Mesendoderm (in vitro differentiated cells): Measurements from ENCODE around the gene PDZD2.

ENCODE experiments used
- DNase-seq: peaks from one replicate; pipeline ENCODE4 v3.0.0; 2013
- H2AK5ac ChIP-seq: 2 replicates; pipeline ENCODE4 v1.6.1; 2013; ENCODE audit warnings: low read length, inconsistent platforms
- H2BK120ac ChIP-seq: 2 replicates; pipeline ENCODE4 v1.6.1; 2013; ENCODE audit warnings: low read depth, mild to moderate bottlenecking, low read length, moderate library complexity, mixed read lengths
- H2BK15ac ChIP-seq: replicated peaks from 2 replicates; pipeline ENCODE4 v1.6.1; 2013; ENCODE audit warnings: low read depth, mild to moderate bottlenecking, moderate library complexity
- H2BK5ac ChIP-seq: 2 replicates; pipeline ENCODE4 v1.6.1; 2013; ENCODE audit warnings: low read length, inconsistent platforms
- H3K18ac ChIP-seq: 2 replicates; pipeline ENCODE4 v1.6.1; 2013; ENCODE audit warnings: mild to moderate bottlenecking, low read length, mixed read lengths
- H3K23ac ChIP-seq: one replicate; pipeline ENCODE4 v1.6.1; 2013; ENCODE audit warnings: low read length
- H3K27ac ChIP-seq: 2 replicates; pipeline ENCODE4 v1.5.1; 2013; ENCODE audit warnings: low read depth, mild to moderate bottlenecking, inconsistent platforms, low read length, moderate library complexity
- H3K27me3 ChIP-seq: 2 replicates; pipeline ENCODE4 v1.6.1; 2013; ENCODE audit warnings: low read length, control low read depth, mild to moderate bottlenecking, inconsistent platforms; ENCODE audit not compliant: insufficient read depth, poor library complexity
- H3K36me3 ChIP-seq: 2 replicates; pipeline ENCODE4 v1.6.1; 2013; ENCODE audit warnings: low read length, inconsistent platforms; ENCODE audit not compliant: control insufficient read depth, insufficient read depth
- H3K4ac ChIP-seq: one replicate; pipeline ENCODE4 v1.6.1; 2013; ENCODE audit warnings: low read depth, mild to moderate bottlenecking, low read length, moderate library complexity
- H3K4me1 ChIP-seq: 2 replicates; pipeline ENCODE4 v1.6.1; 2013; ENCODE audit warnings: low read depth, low read length, inconsistent platforms; ENCODE audit not compliant: control insufficient read depth
- H3K4me2 ChIP-seq: 2 replicates; pipeline ENCODE4 v1.6.1; 2013; ENCODE audit warnings: low read length
- H3K4me3 ChIP-seq: 2 replicates; pipeline ENCODE4 v1.5.1; 2013; ENCODE audit warnings: mild to moderate bottlenecking, low read length
- H3K56ac ChIP-seq: one replicate; pipeline ENCODE4 v1.6.1; 2013; ENCODE audit warnings: low read length
- H3K79me1 ChIP-seq: 2 replicates; pipeline ENCODE4 v1.6.1; 2013; ENCODE audit warnings: low read length, inconsistent platforms
- H3K79me2 ChIP-seq: 2 replicates; pipeline ENCODE4 v1.6.1; 2013; ENCODE audit warnings: mild to moderate bottlenecking, low read length; ENCODE audit not compliant: control insufficient read depth, insufficient read depth
- H3K9ac ChIP-seq: 2 replicates; pipeline ENCODE4 v1.6.1; 2013; ENCODE audit warnings: low read length, inconsistent platforms
- H4K5ac ChIP-seq: one replicate; pipeline ENCODE4 v1.6.1; 2013; ENCODE audit warnings: low read length
- H4K8ac ChIP-seq: one replicate; pipeline ENCODE4 v1.6.1; 2013; ENCODE audit warnings: low read depth, mild to moderate bottlenecking, control low read depth, low read length, moderate library complexity
- WGBS: extraction: QIAGEN DNeasy Blood & Tissue Kit; methylation state at CpG from one replicate; pipeline ENCODE4 v1.1.7; 2013; ENCODE audit warnings: low lambda C conversion rate, missing lambda C conversion rate; ENCODE audit not compliant: insufficient coverage; ENCODE audit errors: extremely low coverage; 5-methylcytosine and 5-hydroxymethylcytosine counted together

The PDZD2 gene

DNA sequence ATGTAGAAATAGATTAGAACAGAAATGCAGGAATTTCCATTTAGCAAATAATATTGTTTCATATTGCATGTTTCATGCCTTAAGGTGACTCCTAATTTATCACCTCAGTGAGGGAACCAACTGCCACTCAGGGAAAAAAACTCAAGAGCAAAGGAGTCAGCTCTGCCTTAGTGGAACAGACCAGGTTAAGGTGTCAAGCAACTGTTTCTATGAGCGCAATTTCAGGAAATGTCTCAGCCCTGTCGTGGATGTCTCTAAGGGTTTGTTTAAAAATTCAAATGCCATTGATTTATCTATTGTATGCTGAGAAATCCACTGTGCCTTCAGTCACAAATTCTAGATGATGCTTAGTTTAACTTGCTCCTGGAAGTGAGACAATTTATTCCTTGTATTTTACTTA is 34.7 kb upstream of the PDZD2 start:
- no peak overlapping the region for H4K8ac ChIP-seq
- no peak overlapping the region for H2BK120ac ChIP-seq
- H2AK5ac ChIP-seq: no peak overlapping the region
- no peak overlapping the region for H3K27ac ChIP-seq
- H3K56ac ChIP-seq: no peak overlapping the region
- H3K27me3 ChIP-seq: no peaks in the 10 kb centered on the region
- no peak overlapping the region for H3K4ac ChIP-seq
- H3K79me2 ChIP-seq: no peaks in the 10 kb centered on the region
- H3K4me2 ChIP-seq: no peak overlapping the region
- no peak overlapping the region for H3K23ac ChIP-seq
- no peaks in the 10 kb centered on the region for H3K79me1 ChIP-seq
- H3K18ac ChIP-seq: no peak overlapping the region
- no CpG with 5 or more reads among the region's 2 CpGs for WGBS
- no peak overlapping the region for H2BK5ac ChIP-seq
- H3K4me3 ChIP-seq: no peak overlapping the region
- no peak overlapping the region for H3K9ac ChIP-seq
- DNase-seq: no peak
- H2BK15ac ChIP-seq: no peak overlapping the region
- H3K4me1 ChIP-seq: no peaks in the 10 kb centered on the region
- H4K5ac ChIP-seq: no peak overlapping the region
- no peaks in the 10 kb centered on the region for H3K36me3 ChIP-seq

DNA sequence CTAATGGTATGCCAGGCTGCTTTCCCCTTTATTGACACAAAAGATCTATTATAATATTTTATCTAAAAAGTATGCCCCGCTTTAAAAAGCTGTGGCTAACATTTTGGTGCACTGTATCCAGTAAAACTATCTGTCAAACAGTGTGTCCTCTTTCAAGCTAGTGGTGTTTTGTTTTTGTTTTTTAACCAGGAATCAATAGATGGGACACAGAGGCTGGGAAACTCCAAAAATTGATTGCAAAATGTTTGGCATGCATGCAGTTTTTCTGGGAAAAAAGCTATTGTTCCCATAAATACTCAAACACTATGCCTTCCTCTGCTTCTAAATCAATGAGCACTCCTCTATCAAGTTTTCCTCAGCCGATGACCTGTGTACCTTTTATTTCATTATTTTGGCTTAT is 34.3 kb upstream of the PDZD2 start:
- Histone ChIP-seq H2AK5ac (no peak overlapping the region), H2BK15ac (no peak overlapping the region), H3K18ac (no peak overlapping the region), H3K36me3 (no peaks in the 10 kb centered on the region), H2BK5ac (no peak overlapping the region), H3K4me2 (no peak overlapping the region), H3K4me1 (no peaks in the 10 kb centered on the region), H3K27ac (no peak overlapping the region), H3K4ac (no peak overlapping the region), H2BK120ac (no peak overlapping the region), H3K79me2 (no peaks in the 10 kb centered on the region), H4K5ac (no peak overlapping the region), H3K27me3 (no peaks in the 10 kb centered on the region), H3K23ac (no peak overlapping the region), H3K4me3 (no peak overlapping the region), H3K56ac (no peak overlapping the region), H4K8ac (no peak overlapping the region), H3K9ac (no peak overlapping the region), H3K79me1 (no peaks in the 10 kb centered on the region)
- no peak for DNase-seq
- no CpG with 5 or more reads among the region's 2 CpGs for WGBS

DNA sequence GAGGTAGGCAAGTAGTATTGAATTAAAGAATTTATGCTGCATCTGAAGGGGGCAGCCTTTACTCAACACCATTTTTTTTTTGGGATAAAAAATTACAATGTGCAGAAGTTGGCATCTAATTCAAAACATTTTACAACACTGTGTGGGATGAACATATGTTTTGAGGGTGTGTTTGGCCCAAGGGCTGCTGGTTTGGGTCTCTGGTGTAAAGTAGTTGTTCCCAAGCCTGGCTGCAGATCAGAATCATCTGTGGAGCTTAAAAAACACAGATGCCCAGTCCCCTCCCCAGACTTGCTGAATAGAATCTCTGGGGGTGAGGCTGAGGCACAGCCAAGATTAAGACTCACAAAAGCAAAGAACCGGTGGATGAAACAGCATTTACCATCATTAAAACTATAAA is 33.0 kb upstream of the PDZD2 start:
- no peak overlapping the region for H2AK5ac ChIP-seq
- no peak overlapping the region for H3K4me3 ChIP-seq
- H3K4me2 ChIP-seq: no peak overlapping the region
- no peak overlapping the region for H3K9ac ChIP-seq
- H3K4me1 ChIP-seq: no peaks in the 10 kb centered on the region
- no peak overlapping the region for H2BK5ac ChIP-seq
- no CpG with 5 or more reads among the region's 1 CpG for WGBS
- H3K4ac ChIP-seq: no peak overlapping the region
- no peak overlapping the region for H3K23ac ChIP-seq
- DNase-seq: no peak
- H3K36me3 ChIP-seq: no peaks in the 10 kb centered on the region
- H2BK120ac ChIP-seq: no peak overlapping the region
- H3K79me2 ChIP-seq: no peaks in the 10 kb centered on the region
- no peak overlapping the region for H4K8ac ChIP-seq
- H3K79me1 ChIP-seq: no peaks in the 10 kb centered on the region
- no peak overlapping the region for H2BK15ac ChIP-seq
- no peak overlapping the region for H3K27ac ChIP-seq
- H3K56ac ChIP-seq: no peak overlapping the region
- no peaks in the 10 kb centered on the region for H3K27me3 ChIP-seq
- H3K18ac ChIP-seq: no peak overlapping the region
- H4K5ac ChIP-seq: no peak overlapping the region

DNA sequence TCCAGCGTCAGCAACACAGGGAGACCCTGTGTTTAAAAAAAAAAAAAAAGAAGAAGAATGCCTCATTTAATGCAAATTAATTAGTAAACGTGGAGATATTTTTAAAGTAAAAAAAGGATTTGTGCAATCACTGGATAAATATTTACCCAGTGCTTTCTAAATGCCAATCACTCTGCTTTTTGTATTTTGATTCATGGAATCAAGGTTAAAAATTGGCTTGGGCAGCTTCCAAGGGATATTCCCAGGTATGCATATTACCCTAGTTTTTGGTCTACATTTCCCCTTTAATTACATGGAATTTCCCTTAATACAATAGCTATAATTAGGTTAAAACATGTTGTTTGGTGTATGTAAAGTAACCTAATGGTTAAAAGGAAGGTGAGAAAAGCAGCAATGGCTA is 31.4 kb upstream of the PDZD2 start:
- Histone ChIP-seq H3K4me2 (no peak overlapping the region), H3K56ac (no peak overlapping the region), H3K27ac (no peak overlapping the region), H3K9ac (no peak overlapping the region), H2AK5ac (no peak overlapping the region), H3K79me1 (no peaks in the 10 kb centered on the region), H3K79me2 (no peaks in the 10 kb centered on the region), H2BK5ac (no peak overlapping the region), H3K36me3 (no peaks in the 10 kb centered on the region), H2BK120ac (no peak overlapping the region), H3K4me1 (no peaks in the 10 kb centered on the region), H3K4me3 (no peak overlapping the region), H3K4ac (no peak overlapping the region), H3K23ac (no peak overlapping the region), H2BK15ac (no peak overlapping the region), H4K8ac (no peak overlapping the region), H4K5ac (no peak overlapping the region), H3K18ac (no peak overlapping the region), H3K27me3 (no peaks in the 10 kb centered on the region)
- DNase-seq: no peak
- whole genome bisulfite sequencing: no CpG with 5 or more reads among the region's 2 CpGs

DNA sequence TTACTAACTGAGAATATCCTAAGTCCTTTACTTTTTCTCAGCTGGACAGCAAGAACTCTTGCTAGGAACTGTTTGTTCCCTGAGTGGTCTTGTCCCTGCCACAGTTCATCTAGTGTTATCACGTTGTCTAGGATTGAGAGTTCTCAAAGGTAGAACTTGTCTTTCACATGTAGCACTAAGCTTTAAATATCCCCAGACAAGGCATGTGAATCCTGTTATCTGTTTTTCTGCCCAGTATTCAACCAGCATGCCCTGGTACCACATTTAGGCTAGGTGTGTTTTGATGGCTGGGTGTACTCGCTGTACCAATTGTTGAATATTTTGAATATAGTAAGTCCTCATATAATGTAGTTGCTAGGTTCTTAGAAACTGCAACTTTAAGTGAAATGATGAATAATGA is 27.9 kb upstream of the PDZD2 start:
- H3K36me3 ChIP-seq: no peaks in the 10 kb centered on the region
- no peak overlapping the region for H3K23ac ChIP-seq
- H2AK5ac ChIP-seq: no peak overlapping the region
- no peak overlapping the region for H3K56ac ChIP-seq
- H2BK5ac ChIP-seq: no peak overlapping the region
- H4K8ac ChIP-seq: no peak overlapping the region
- no peak overlapping the region for H3K4me2 ChIP-seq
- no peaks in the 10 kb centered on the region for H3K79me1 ChIP-seq
- no peak overlapping the region for H3K27ac ChIP-seq
- H2BK120ac ChIP-seq: no peak overlapping the region
- H3K79me2 ChIP-seq: no peaks in the 10 kb centered on the region
- no peak overlapping the region for H3K4me3 ChIP-seq
- H2BK15ac ChIP-seq: no peak overlapping the region
- no peak overlapping the region for H4K5ac ChIP-seq
- H3K4ac ChIP-seq: no peak overlapping the region
- H3K9ac ChIP-seq: no peak overlapping the region
- H3K18ac ChIP-seq: no peak overlapping the region
- no peaks in the 10 kb centered on the region for H3K4me1 ChIP-seq
- no peak for DNase-seq
- no CpG with 5 or more reads among the region's 2 CpGs for WGBS
- H3K27me3 ChIP-seq: no peaks in the 10 kb centered on the region

DNA sequence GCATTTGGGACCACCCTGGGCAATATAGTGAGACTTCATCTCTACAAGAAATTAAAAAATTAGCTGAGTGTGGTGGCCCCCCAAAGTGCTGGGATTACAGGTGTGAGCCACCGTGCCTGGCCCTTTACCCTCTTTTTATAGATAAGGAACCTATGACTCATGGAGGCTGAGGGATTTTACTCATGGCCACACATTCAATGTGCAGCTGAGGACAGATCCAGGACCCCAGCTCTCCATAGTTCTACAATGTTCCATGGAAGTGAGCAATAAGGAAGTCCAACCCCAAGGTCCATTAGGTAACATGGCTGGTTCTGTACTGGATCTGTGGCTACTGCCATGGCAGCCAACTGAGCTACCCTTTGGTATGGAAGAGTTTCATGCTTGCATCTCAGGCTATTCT is 25.3 kb upstream of the PDZD2 start:
- no peak overlapping the region for H3K23ac ChIP-seq
- H3K36me3 ChIP-seq: no peaks in the 10 kb centered on the region
- H3K79me1 ChIP-seq: no peaks in the 10 kb centered on the region
- no peak overlapping the region for H2AK5ac ChIP-seq
- no peak overlapping the region for H3K4me3 ChIP-seq
- no peak overlapping the region for H2BK5ac ChIP-seq
- no peak overlapping the region for H3K4ac ChIP-seq
- H3K9ac ChIP-seq: no peak overlapping the region
- no peak overlapping the region for H2BK120ac ChIP-seq
- H2BK15ac ChIP-seq: no peak overlapping the region
- no peak overlapping the region for H3K56ac ChIP-seq
- DNase-seq: no peak
- no CpG with 5 or more reads among the region's 1 CpG for WGBS
- H3K27me3 ChIP-seq: no peaks in the 10 kb centered on the region
- no peak overlapping the region for H3K27ac ChIP-seq
- no peak overlapping the region for H3K4me2 ChIP-seq
- H3K79me2 ChIP-seq: no peaks in the 10 kb centered on the region
- H4K5ac ChIP-seq: no peak overlapping the region
- H4K8ac ChIP-seq: no peak overlapping the region
- H3K18ac ChIP-seq: no peak overlapping the region
- peaks cover 2% of the 10 kb centered on the region for H3K4me1 ChIP-seq
